Nucleus accumbens (tissue), 56 donors: ENCODE data around the gene EMC10.
"Not testable (repeated sequence)": the region's sequence is repeated elsewhere in the genome, so short reads cannot be mapped to it uniquely, and the experiment has no call there.

Source experiments
- DNase-seq, 56 donors: peaks; one replicate each; lab custom pipeline; 2025; lab: John Stamatoyannopoulos, UW

The EMC10 gene

GRCh38 chr19:50476224-50476906 is at the start of gene EMC10, which contains the start of gene GARIN5A:
Gene EMC10, plus strand, starts transcription at chr19:50476507. Its CDS starts 38 bp downstream, at chr19:50476545.
Gene GARIN5A, minus strand, starts transcription at chr19:50476848. Its CDS starts 460 bp downstream, at chr19:50476388.
- peak; percentile 45 to 95 (median 87) for DNase-seq

GRCh38 chr19:50427318-50427925 is 48.9 kb upstream of the EMC10 start:
- DNase-seq = no peak

GRCh38 chr19:50427997-50428425 is 48.3 kb upstream of the EMC10 start:
- peak in 55 of 56 donors; percentile 3 to 87 (median 61) for DNase-seq

- no peak for DNase-seq
These were observed 47.4 kb upstream of the EMC10 start for GRCh38 chr19:50428772-50429463.

GRCh38 chr19:50430888-50431342 is 45.4 kb upstream of the EMC10 start:
- DNase-seq = no peak

GRCh38 chr19:50431343-50432220 is 44.7 kb upstream of the EMC10 start:
- peak in 55 of 56 donors; percentile 21 to 90 (median 66) for DNase-seq

- DNase-seq = no peak
These were observed 43.9 kb upstream of the EMC10 start, which contains the start of gene MYBPC2 for GRCh38 chr19:50432221-50433028. Gene MYBPC2, plus strand, starts transcription at chr19:50432892. Its CDS starts 62 bp downstream, at chr19:50432954.

GRCh38 chr19:50433201-50434180 is 42.8 kb upstream of the EMC10 start:
- DNase-seq = no peak

GRCh38 chr19:50434525-50434924 is 41.8 kb upstream of the EMC10 start:
- DNase-seq = no peak

- DNase-seq = no peak
These were observed 41.1 kb upstream of the EMC10 start for GRCh38 chr19:50435221-50435620.

- DNase-seq = no peak
These were observed 40.7 kb upstream of the EMC10 start for GRCh38 chr19:50435627-50436026.

- DNase-seq = no peak
These were observed 38.4 kb upstream of the EMC10 start for GRCh38 chr19:50437862-50438449.

GRCh38 chr19:50439130-50439529 is 37.2 kb upstream of the EMC10 start:
- DNase-seq = not testable (repeated sequence)

GRCh38 chr19:50444059-50444458 is 32.2 kb upstream of the EMC10 start:
- DNase-seq = no peak

GRCh38 chr19:50447053-50447452 is 29.3 kb upstream of the EMC10 start:
- no peak for DNase-seq

- DNase-seq = no peak
These were observed 28.6 kb upstream of the EMC10 start for GRCh38 chr19:50447750-50448149.

- no peak for DNase-seq
These were observed 26.9 kb upstream of the EMC10 start for GRCh38 chr19:50449236-50449899.
